K562 (cell line): Measurements from ENCODE around the gene PDK1.

Experiments
- FOXA1 ChIP-seq: fragments of 450-650 bp; IDR thresholded peaks from 2 replicates; pipeline ENCODE4 v1.6.1; 2016; ENCODE audit warnings: mild to moderate bottlenecking, borderline replicate concordance
- PHB ChIP-seq: fragments of 250-450 bp; sonication (Bioruptor Pico); IDR thresholded peaks from 2 replicates; pipeline ENCODE4 v1.5.0; 2021
- PHF8 ChIP-seq: fragments of 200-600 bp; sonication (generic); IDR thresholded peaks from 2 replicates; pipeline ENCODE4 v1.6.1; 2012; ENCODE audit warnings: mixed run types, mild to moderate bottlenecking, inconsistent platforms, low read length, moderate library complexity, borderline replicate concordance
- XRCC5 ChIP-seq: fragments of 200-400 bp; formaldehyde crosslinking; IDR thresholded peaks from 2 replicates; pipeline ENCODE4 v1.6.1; 2017; ENCODE audit warnings: low read depth, mild to moderate bottlenecking, low read length
- ZNF589 ChIP-seq: fragments of 200-800 bp; sonication (Bioruptor generic); IDR thresholded peaks from 2 replicates; pipeline ENCODE4 v1.6.1; 2016; ENCODE audit warnings: low read depth, missing genetic modification characterization, missing compliant biosample characterization
- TF ChIP-seq, protein P1 (sequence below), 3 experiments: IDR thresholded peaks in 2 of 3; conservative IDR thresholded peaks in 1 of 3; 2 replicates each; pipeline ENCODE4 v1.5.1; 2011 to 2012; ENCODE audit warnings: low read length in 3 of 3, mild to moderate bottlenecking in 3 of 3, control low read depth in 2 of 3, improper control_type of control experiment in 1 of 3, inconsistent platforms in 1 of 3, low read depth in 1 of 3, mixed read lengths in 1 of 3, moderate library complexity in 1 of 3; ENCODE audit not compliant: insufficient read depth in 2 of 3

DNA sequence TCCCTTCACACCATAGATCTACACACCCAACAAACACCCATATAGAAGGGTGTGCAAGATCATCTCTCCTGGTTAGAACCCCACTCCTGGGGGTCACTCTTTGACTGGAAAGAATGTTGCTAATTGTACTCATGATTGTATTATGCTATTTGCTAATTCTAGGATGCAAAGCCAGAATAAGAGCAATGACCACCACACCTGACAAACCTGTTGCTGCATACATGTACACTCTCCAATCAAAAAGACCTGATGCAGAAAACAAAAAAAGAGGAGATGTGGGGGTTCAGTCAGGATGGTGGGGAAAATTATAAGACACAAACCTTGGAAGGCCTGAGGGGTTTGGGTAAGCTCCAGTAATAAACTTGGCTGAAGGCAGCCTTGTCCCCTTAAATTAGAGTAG, 36.9 kb upstream of the PDK1 start:
- TF ChIP-seq XRCC5 (no peak), ZNF589 (CRISPR knock-in tag) (no peak), PHB (CRISPR knock-in tag) (no peak), FOXA1 (no peak), PHF8 (no peak)
- TF ChIP-seq, protein P1, sequence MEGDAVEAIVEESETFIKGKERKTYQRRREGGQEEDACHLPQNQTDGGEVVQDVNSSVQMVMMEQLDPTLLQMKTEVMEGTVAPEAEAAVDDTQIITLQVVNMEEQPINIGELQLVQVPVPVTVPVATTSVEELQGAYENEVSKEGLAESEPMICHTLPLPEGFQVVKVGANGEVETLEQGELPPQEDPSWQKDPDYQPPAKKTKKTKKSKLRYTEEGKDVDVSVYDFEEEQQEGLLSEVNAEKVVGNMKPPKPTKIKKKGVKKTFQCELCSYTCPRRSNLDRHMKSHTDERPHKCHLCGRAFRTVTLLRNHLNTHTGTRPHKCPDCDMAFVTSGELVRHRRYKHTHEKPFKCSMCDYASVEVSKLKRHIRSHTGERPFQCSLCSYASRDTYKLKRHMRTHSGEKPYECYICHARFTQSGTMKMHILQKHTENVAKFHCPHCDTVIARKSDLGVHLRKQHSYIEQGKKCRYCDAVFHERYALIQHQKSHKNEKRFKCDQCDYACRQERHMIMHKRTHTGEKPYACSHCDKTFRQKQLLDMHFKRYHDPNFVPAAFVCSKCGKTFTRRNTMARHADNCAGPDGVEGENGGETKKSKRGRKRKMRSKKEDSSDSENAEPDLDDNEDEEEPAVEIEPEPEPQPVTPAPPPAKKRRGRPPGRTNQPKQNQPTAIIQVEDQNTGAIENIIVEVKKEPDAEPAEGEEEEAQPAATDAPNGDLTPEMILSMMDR (IDR thresholded peaks at IDR 0.05 in 2 of 3, conservative IDR thresholded peaks at IDR 0.05 in 1 of 3; ENCODE audit: insufficient read depth in 2 of 3, low read depth in 1 of 3, low read length in 3 of 3) = no peak
